Prostate gland (tissue), 2 donors: ENCODE data around the gene LSM12. TPM values are rescaled to one million over a fixed set of nuclear protein-coding genes. Genes with fewer than 3 reads are reported as not detected.

Experiments
- DNase-seq: peaks from one replicate; pipeline ENCODE4 v3.0.0-alpha.2; 2019; ENCODE audit warnings: low spot score
- H3K27ac ChIP-seq, 2 donors: fragments of 200-600 bp; sonication (generic); 2 replicates each; pipeline ENCODE4 v1.5.1; 2017 to 2019
- H3K27me3 ChIP-seq: fragments of 200-600 bp; sonication (generic); replicated peaks from 2 replicates; pipeline ENCODE4 v1.5.1; 2019; ENCODE audit not compliant: insufficient read depth
- H3K36me3 ChIP-seq, 2 donors: fragments of 200-600 bp; sonication (generic); 1 replicate in 1 of 2; 2 replicates in 1 of 2; pipeline versions ENCODE4 v1.5.1 to v1.8.1; 2017 to 2019
- H3K4me1 ChIP-seq: fragments of 200-600 bp; sonication (generic); replicated peaks from 2 replicates; pipeline ENCODE4 v1.5.1; 2019
- H3K4me3 ChIP-seq, 2 donors: fragments of 200-600 bp; sonication (generic); 2 replicates each; pipeline ENCODE4 v1.5.1; 2017 to 2019
- H3K9me3 ChIP-seq: fragments of 200-600 bp; sonication (generic); 2 replicates; pipeline ENCODE4 v1.5.1; 2017
- CTCF ChIP-seq, 4 experiments: fragments of 200-600 bp in 2 of 4; fragments of 450-650 bp in 2 of 4; sonication (generic) in 2 of 4; IDR thresholded peaks; 1 replicate in 3 of 4; 2 replicates in 1 of 4; pipeline ENCODE4 v1.5.1; 2016 to 2019; ENCODE audit warnings: antibody characterized with exemption in 4 of 4, mild to moderate bottlenecking in 2 of 4, moderate library complexity in 2 of 4
- POLR2A ChIP-seq: fragments of 450-650 bp; IDR thresholded peaks from one replicate; pipeline ENCODE4 v1.6.1; 2016; ENCODE audit warnings: antibody characterized with exemption, mild to moderate bottlenecking
- POLR2AphosphoS5 ChIP-seq: sonication (generic); formaldehyde crosslinking; IDR thresholded peaks from one replicate; pipeline ENCODE4 v1.6.1; 2017; ENCODE audit warnings: antibody characterized with exemption
- WGBS: methylation state at CpG from one replicate; pipeline ENCODE4 v1.1.5; 2018; 5-methylcytosine and 5-hydroxymethylcytosine counted together
- intact Hi-C: fragments of 100-400 bp; cut with DNase I; formaldehyde crosslinking; loops from one replicate; pipeline ENCODE4 v1.14.2; 2022
- total RNA-seq, 2 donors: library from RNA; depleted of rRNA; stranded (reverse); fragments of >200 nt; gene quantifications; one replicate each; pipeline ENCODE4 v1.1.0, GENCODE V29; 2016

Gene LSM12
- total RNA-seq, 2 donors from 2014 or later, result 30.0 to 45.2 TPM

DNA sequence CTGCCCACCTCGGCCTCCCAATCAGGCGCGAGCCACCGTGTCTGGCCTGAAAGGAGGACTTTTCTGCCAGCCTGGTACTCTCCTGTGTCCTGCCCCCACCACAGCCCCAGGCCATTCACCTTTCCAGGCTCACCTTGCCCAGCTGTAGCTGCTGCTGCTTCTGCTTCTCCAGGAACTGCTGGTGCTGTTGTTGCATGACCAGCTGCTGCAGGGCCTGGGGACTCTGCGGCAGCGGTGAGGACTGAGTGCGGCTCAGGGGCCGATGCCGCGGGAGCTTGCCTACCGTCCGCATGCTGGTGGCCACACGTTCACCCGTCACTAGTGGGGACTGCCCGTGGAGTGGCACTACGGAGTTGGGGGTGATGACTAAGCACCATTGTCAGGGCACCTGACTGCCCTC lies 21.8 kb upstream of the LSM12 start:
- peaks cover 8 to 16% of the 10 kb centered on the region in 2 donors for H3K36me3 ChIP-seq
- 97% methylated on average over 15 of the region's 16 CpGs for WGBS
- TF ChIP-seq CTCF (IDR thresholded peaks at IDR 0.05) (no peak), POLR2A (no peak)
- intact Hi-C loops, result no loop called here
- DNase-seq, result no peak
- H3K27ac ChIP-seq, result no peak overlapping the region
- H3K4me3 ChIP-seq, result no peak overlapping the region
- no peaks in the 10 kb centered on the region for H3K27me3 ChIP-seq
- no peaks in the 10 kb centered on the region for H3K9me3 ChIP-seq
- peaks cover 4% of the 10 kb centered on the region for H3K4me1 ChIP-seq

- peaks cover 4% of the 10 kb centered on the region for H3K4me1 ChIP-seq
- no peak for DNase-seq
- intact Hi-C loops, result no loop called here
- peaks cover 7% of the 10 kb centered on the region in 2 donors for H3K36me3 ChIP-seq
- WGBS, result 43% methylated on average over 8 of the region's 8 CpGs
- TF ChIP-seq POLR2A (no peak), POLR2AphosphoS5 (no peak), CTCF (IDR thresholded peaks at IDR 0.05) (no peak)
- no peaks in the 10 kb centered on the region for H3K9me3 ChIP-seq
- H3K27me3 ChIP-seq, result no peaks in the 10 kb centered on the region
- H3K4me3 ChIP-seq, result no peak overlapping the region
- peak overlapping the region; percentile 26 to 27 for H3K27ac ChIP-seq
Observed at GRCh38 chr17:44087319-44087718, 20.8 kb upstream of the LSM12 start.

DNA sequence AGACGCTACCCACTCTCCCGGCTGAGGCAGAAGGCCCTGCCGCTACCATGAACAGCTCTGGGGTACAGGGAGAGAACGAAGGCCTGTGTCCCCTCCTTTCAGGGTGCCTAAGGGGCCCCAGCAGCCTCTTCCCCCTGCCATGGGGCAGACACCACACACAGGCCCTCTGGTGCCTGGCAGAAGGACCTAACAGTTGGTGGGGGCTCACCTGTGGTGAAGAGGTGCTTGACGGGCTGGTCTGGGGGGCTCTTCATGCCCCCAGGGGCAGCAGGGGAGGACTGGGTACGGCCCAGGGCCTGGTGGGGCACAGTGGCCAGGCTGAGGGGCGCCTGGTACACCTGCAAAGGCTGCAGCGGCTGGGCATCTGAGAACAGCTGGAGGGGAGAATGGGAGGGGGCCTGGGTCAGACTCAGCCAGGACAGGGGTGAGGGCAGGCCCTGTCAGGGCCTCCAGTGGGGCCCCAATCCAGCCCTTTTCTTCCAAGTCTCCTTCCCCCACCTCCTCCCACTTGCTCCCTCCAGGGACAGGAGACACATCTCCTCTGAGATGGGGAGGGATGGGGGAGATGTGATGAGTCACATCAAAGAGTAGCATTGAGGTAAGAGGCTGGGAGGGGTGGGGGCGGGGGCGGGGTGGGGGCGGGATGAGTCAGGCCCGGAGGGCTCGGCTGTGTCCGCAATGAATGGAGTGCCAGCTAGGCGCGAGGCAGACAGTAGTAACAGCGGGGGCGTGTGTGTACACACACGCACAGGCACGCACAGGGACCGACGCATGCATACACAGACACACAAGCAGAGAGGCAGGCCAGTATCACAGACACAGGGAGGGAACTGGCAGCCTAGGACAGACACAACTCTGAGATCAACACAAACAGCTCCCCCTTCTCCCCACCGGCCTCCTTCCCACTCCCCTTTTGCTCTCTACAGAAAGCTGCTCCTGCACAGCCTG lies 20.2 kb upstream of the LSM12 start:
- TF ChIP-seq POLR2AphosphoS5, result no peak
- no peak for TF ChIP-seq CTCF (IDR thresholded peaks at IDR 0.05)
- no peak for TF ChIP-seq POLR2A
- intact Hi-C loops, result no loop called here
- no peak for DNase-seq

DNA sequence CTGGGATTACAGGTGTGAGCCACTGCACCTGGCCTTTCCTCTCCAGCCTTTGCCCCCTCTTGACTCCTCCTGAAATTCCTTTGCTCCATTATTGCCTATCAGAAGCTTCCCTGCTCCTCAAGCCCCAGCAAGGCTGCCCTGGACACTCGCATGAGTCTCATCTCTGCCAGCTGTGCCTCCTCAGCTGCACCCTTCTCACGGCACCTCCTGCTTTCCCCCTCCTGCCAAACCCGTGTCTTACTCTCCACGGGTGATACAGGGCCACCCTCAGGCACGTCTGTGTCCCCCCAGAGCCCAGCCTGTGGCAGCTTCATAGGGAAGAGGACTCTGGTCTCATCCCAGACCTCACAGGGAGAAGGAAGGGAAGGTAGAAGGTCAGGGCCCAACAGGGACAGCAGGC lies 19.4 kb upstream of the LSM12 start:
- Histone ChIP-seq H3K36me3 (peaks cover 7% of the 10 kb centered on the region in 2 donors), H3K27me3 (no peaks in the 10 kb centered on the region), H3K27ac (peak overlapping the region; percentile 6 to 45), H3K9me3 (no peaks in the 10 kb centered on the region), H3K4me3 (no peak overlapping the region), H3K4me1 (peaks cover 4% of the 10 kb centered on the region)
- 50% methylated on average over 5 of the region's 5 CpGs for WGBS
- TF ChIP-seq CTCF (IDR thresholded peaks at IDR 0.05) (no peak), POLR2AphosphoS5 (no peak), POLR2A (no peak)
- no peak for DNase-seq
- intact Hi-C loops, result no loop called here

More for the DNA sequence above, 20.2 kb upstream of the LSM12 start:
- Histone ChIP-seq H3K27me3 (no peaks in the 10 kb centered on the region), H3K4me3 (no peak overlapping the region), H3K9me3 (no peaks in the 10 kb centered on the region), H3K36me3 (peaks cover 7% of the 10 kb centered on the region in 2 donors), H3K4me1 (peaks cover 4% of the 10 kb centered on the region), H3K27ac (peak overlapping the region; percentile 27 to 45)
- WGBS, result 38% methylated on average over 23 of the region's 23 CpGs

DNA sequence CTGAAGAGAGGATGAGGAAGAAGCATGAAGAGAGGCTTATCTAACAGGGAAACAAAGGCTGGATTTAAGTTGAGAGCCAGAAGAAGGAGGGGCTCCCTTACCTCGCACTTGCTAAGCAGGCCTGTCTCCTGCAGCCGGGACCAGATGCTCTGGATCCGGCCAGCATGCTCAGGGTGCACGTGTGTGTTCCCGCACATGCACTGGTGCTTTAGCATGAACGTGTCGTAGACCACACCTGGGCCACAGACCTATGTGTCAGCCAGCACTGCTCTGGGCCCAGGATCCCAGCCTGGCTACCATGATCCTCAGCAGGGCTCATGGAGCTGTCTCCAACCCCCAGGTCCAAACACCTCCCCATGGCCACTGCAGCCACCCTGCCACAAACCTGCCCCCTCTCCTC lies 18.4 kb upstream of the LSM12 start:
- Histone ChIP-seq H3K9me3 (no peaks in the 10 kb centered on the region), H3K27ac (no peak overlapping the region), H3K4me1 (peaks cover 4% of the 10 kb centered on the region), H3K4me3 (no peak overlapping the region), H3K27me3 (no peaks in the 10 kb centered on the region), H3K36me3 (peaks cover 7 to 12% of the 10 kb centered on the region in 2 donors)
- DNase-seq, result no peak
- WGBS, result 78% methylated on average over 7 of the region's 7 CpGs
- intact Hi-C loops, result no loop called here
- no peak for TF ChIP-seq POLR2A
- TF ChIP-seq POLR2AphosphoS5, result no peak
- TF ChIP-seq CTCF (IDR thresholded peaks at IDR 0.05), result no peak
